ES-I3 (cell line): ENCODE data around the gene GRID1.

ENCODE experiments used
- H3K36me3 ChIP-seq: 2 replicates; pipeline ENCODE4 v1.6.1; 2013; ENCODE audit warnings: mild to moderate bottlenecking, low read length, control low read depth, moderate library complexity; ENCODE audit not compliant: insufficient read depth
- H3K4me1 ChIP-seq: 2 replicates; pipeline ENCODE4 v1.6.1; 2013; ENCODE audit warnings: mild to moderate bottlenecking, control low read depth, low read length; ENCODE audit not compliant: insufficient read depth
- H3K9ac ChIP-seq: 2 replicates; pipeline ENCODE4 v1.6.1; 2013; ENCODE audit warnings: low read depth, mild to moderate bottlenecking, low read length, moderate library complexity
- H3K9me3 ChIP-seq: 2 replicates; pipeline ENCODE4 v1.6.1; 2013; ENCODE audit warnings: mild to moderate bottlenecking, low read length, moderate library complexity; ENCODE audit not compliant: control insufficient read depth, insufficient read depth

Gene GRID1

GRCh38 chr10:86059892-86060291 is 306.7 kb downstream of the GRID1 start:
- Histone ChIP-seq H3K36me3 (no peaks in the 10 kb centered on the region), H3K9ac (no peak overlapping the region), H3K9me3 (no peaks in the 10 kb centered on the region), H3K4me1 (no peaks in the 10 kb centered on the region)

GRCh38 chr10:86058964-86059363 is 307.6 kb downstream of the GRID1 start:
- no peaks in the 10 kb centered on the region for H3K4me1 ChIP-seq
- H3K36me3 ChIP-seq, result no peaks in the 10 kb centered on the region
- H3K9ac ChIP-seq, result no peak overlapping the region
- H3K9me3 ChIP-seq, result no peaks in the 10 kb centered on the region

- Histone ChIP-seq H3K9me3 (no peaks in the 10 kb centered on the region), H3K36me3 (no peaks in the 10 kb centered on the region), H3K4me1 (no peaks in the 10 kb centered on the region), H3K9ac (no peak overlapping the region)
Observed at GRCh38 chr10:86057708-86058107, 308.9 kb downstream of the GRID1 start.

DNA sequence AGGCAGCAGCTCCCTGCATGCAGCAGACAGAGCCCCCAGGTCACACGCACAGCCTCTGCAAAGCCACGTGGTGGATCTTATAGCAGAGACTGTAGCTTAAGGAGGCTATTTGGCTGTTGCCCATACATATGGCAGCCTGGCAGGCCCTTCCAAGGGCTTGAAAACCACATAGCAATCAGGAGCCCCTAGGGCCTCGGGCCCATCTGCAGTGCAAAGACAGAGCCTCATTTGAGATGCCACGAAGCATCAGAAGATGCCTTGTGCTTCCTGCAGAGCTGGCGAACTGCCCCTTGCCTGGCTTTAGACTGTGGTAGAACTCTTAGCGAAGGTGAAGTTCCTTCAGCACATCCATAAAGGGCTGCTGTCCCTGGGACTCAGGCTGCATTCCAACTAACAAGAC is 309.9 kb downstream of the GRID1 start:
- no peak overlapping the region for H3K9ac ChIP-seq
- no peaks in the 10 kb centered on the region for H3K4me1 ChIP-seq
- no peaks in the 10 kb centered on the region for H3K36me3 ChIP-seq
- no peaks in the 10 kb centered on the region for H3K9me3 ChIP-seq

- no peaks in the 10 kb centered on the region for H3K9me3 ChIP-seq
Observed at GRCh38 chr10:86055928-86056327, 310.7 kb downstream of the GRID1 start.

GRCh38 chr10:86053675-86054074 is 312.9 kb downstream of the GRID1 start:
- Histone ChIP-seq H3K9ac (no peak overlapping the region), H3K9me3 (no peaks in the 10 kb centered on the region), H3K4me1 (no peaks in the 10 kb centered on the region), H3K36me3 (no peaks in the 10 kb centered on the region)

More at GRCh38 chr10:86055928-86056327, 310.7 kb downstream of the GRID1 start:
- H3K9ac ChIP-seq, result no peak overlapping the region
- no peaks in the 10 kb centered on the region for H3K36me3 ChIP-seq
- H3K4me1 ChIP-seq, result no peaks in the 10 kb centered on the region

DNA sequence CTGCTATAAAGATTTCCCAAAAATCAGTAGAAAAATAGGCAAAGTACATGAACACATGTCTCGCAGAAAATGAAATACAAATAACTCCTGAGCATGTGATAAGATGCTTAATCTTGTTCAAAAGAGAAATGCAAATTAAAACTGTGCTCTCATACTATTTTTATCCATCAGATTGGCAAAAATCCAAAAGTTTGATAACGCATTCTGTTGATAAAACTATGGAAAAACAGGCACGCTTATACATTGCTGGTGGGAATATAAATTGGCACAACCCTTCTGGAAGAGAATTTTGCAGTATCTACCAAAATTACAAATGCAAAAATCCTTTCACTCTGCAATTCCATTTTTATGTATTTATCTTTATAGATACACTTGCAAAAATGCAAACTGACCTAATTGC is 315.0 kb downstream of the GRID1 start:
- H3K9ac ChIP-seq, result no peak overlapping the region
- H3K9me3 ChIP-seq, result no peaks in the 10 kb centered on the region
- H3K4me1 ChIP-seq, result no peaks in the 10 kb centered on the region
- H3K36me3 ChIP-seq, result no peaks in the 10 kb centered on the region

GRCh38 chr10:86049442-86049841 is 317.2 kb downstream of the GRID1 start:
- Histone ChIP-seq H3K9ac (no peak overlapping the region), H3K9me3 (no peaks in the 10 kb centered on the region), H3K4me1 (no peaks in the 10 kb centered on the region), H3K36me3 (no peaks in the 10 kb centered on the region)

DNA sequence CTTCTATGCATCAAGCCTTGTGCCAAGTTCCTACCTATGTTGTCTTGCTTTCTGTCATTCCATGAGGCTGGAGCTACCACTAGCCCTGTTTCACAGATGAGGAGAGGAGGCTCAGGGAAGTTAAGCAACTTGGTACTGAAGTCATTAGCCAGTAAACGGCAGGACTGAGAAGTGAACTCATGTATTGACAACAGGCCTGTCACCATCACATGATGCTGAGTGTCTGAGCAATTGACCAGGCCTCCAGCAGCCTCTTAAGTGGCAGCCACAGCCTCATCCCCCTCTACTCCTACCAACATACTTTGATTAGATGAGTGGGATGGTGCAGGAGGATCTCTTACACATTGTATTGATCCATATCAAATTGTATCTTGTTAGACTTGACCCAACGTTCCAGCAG is 317.6 kb downstream of the GRID1 start:
- no peaks in the 10 kb centered on the region for H3K9me3 ChIP-seq
- no peaks in the 10 kb centered on the region for H3K4me1 ChIP-seq
- no peak overlapping the region for H3K9ac ChIP-seq
- H3K36me3 ChIP-seq, result no peaks in the 10 kb centered on the region

DNA sequence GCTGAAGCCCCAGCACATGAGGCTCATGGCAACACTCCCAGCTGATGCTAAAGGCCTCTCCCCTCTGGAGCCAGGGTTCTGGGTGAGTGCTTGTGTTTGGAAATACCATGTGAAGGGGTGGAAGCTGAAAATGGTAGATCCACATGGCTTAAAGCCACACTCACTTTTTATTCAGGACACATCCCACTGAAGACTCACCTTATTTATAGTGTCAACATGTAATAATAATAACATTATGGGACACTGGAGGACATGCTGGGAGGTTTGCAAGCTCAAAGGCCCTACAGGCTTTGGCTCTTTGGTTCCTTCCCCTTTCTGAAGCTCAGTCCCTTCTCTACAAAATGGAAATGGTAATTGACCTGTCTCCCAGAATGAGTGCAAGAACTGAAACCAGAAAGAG is 318.0 kb downstream of the GRID1 start:
- Histone ChIP-seq H3K4me1 (no peaks in the 10 kb centered on the region), H3K9ac (no peak overlapping the region), H3K36me3 (no peaks in the 10 kb centered on the region)

GRCh38 chr10:86047588-86047987 is 319.0 kb downstream of the GRID1 start:
- Histone ChIP-seq H3K4me1 (no peaks in the 10 kb centered on the region), H3K9ac (no peak overlapping the region), H3K36me3 (no peaks in the 10 kb centered on the region), H3K9me3 (no peaks in the 10 kb centered on the region)

More for the DNA sequence above, 318.0 kb downstream of the GRID1 start:
- no peaks in the 10 kb centered on the region for H3K9me3 ChIP-seq

DNA sequence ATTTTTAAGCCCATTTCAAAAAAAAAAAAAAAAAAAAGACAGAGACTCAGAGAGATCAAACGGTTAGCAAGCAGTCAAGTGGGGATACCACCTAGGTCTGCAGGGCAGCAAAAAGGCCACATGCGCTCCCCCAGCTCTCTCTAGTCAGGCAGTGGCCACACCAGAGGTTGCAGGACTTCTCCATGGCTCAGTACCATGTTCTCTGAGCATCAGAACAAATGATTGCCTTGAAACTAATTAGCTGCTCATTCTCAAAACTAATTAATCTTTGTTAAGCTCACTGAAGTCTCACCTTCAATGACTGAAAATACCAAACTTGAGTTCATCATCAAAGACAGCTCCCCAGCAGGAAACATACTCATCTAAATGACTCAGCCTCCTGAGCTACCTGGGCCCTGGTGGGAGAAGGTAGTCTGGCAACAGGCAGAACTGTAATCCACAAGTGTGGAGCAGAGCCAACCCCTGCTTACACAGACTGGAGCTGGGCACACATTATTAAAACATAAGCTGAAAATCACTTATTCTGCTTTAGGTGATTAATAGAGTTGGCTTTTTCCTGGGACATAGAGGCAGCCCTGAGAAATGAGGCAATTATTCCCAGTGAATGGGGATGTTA is 319.6 kb downstream of the GRID1 start:
- Histone ChIP-seq H3K36me3 (no peaks in the 10 kb centered on the region), H3K4me1 (no peaks in the 10 kb centered on the region), H3K9ac (no peak overlapping the region), H3K9me3 (no peaks in the 10 kb centered on the region)

DNA sequence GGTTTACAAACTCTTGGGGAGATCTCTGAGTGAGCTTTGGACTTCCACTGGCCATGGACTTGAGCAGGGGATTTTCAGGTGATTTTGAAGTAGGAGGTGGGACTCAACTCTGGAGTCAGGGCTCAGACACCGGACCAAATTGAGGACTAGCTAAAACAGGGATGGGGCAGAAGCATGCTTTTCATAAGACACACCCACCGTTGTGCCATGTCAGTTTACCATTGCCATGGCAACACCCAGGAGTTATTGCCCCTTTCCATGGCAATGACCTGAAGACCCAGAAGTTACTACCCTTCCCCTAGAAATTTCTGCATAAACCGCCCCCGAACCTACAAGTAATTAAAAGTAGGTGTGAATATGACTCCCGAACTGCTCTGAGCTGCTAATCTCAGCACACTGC is 320.7 kb downstream of the GRID1 start:
- Histone ChIP-seq H3K9me3 (no peaks in the 10 kb centered on the region), H3K9ac (no peak overlapping the region), H3K4me1 (no peaks in the 10 kb centered on the region), H3K36me3 (no peaks in the 10 kb centered on the region)

- Histone ChIP-seq H3K36me3 (no peaks in the 10 kb centered on the region), H3K4me1 (no peaks in the 10 kb centered on the region), H3K9me3 (no peaks in the 10 kb centered on the region), H3K9ac (no peak overlapping the region)
Observed at GRCh38 chr10:86044029-86044428, 322.6 kb downstream of the GRID1 start.

DNA sequence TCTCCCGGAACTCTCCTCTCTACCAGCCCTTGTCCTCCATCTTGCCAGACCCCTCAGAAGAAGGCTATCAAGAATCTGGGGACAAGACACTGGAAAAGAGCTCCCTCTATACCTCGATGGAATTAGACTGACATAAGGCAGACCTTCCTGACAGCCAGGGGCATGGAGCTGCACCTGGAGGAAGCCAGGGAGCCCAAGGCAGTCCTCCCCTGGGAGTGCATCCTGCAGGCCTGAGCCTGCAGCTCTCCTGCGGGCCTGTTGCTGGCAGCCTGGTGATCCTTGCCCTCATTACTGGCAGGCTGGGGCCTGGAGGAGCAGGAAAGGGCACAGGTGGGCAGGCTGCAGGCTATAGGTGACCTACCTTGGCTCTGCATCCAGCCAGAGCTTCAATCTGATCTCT is 323.4 kb downstream of the GRID1 start:
- Histone ChIP-seq H3K4me1 (no peaks in the 10 kb centered on the region), H3K9ac (no peak overlapping the region), H3K9me3 (no peaks in the 10 kb centered on the region), H3K36me3 (no peaks in the 10 kb centered on the region)

GRCh38 chr10:86042161-86042560 is 324.4 kb downstream of the GRID1 start:
- Histone ChIP-seq H3K9ac (no peak overlapping the region), H3K9me3 (no peaks in the 10 kb centered on the region), H3K36me3 (no peaks in the 10 kb centered on the region), H3K4me1 (no peaks in the 10 kb centered on the region)
